Hepatocyte (in vitro differentiated cells): ENCODE data around the gene THRSP. TPM values are rescaled to one million over a fixed set of nuclear protein-coding genes. Genes with fewer than 3 reads are reported as not detected.

Experiments
- DNase-seq: peaks from one replicate; pipeline ENCODE4 v3.0.0-alpha.2; 2016; ENCODE audit warnings: low spot score
- H2AFZ ChIP-seq: fragments of 200-600 bp; sonication (generic); 2 replicates; pipeline ENCODE4 v1.6.0; 2016; ENCODE audit warnings: antibody characterized with exemption, mild to moderate bottlenecking
- H3K27ac ChIP-seq: fragments of 200-600 bp; sonication (generic); 2 replicates; pipeline ENCODE4 v1.5.1; 2016; ENCODE audit warnings: mild to moderate bottlenecking
- H3K27me3 ChIP-seq: fragments of 200-600 bp; sonication (generic); 2 replicates; pipeline ENCODE4 v1.6.1; 2016
- H3K36me3 ChIP-seq: fragments of 200-600 bp; sonication (generic); replicated peaks from 2 replicates; pipeline ENCODE4 v1.5.1; 2016; ENCODE audit warnings: low read depth; ENCODE audit not compliant: insufficient read depth
- H3K4me1 ChIP-seq: fragments of 200-600 bp; sonication (generic); 2 replicates; pipeline ENCODE4 v1.5.1; 2016; ENCODE audit warnings: mild to moderate bottlenecking, moderate library complexity; ENCODE audit not compliant: insufficient read depth
- H3K4me2 ChIP-seq: fragments of 200-600 bp; sonication (generic); 2 replicates; pipeline ENCODE4 v1.6.0; 2016
- H3K4me3 ChIP-seq: fragments of 200-600 bp; sonication (generic); 2 replicates; pipeline ENCODE4 v1.5.1; 2016; ENCODE audit warnings: mild to moderate bottlenecking
- H3K79me2 ChIP-seq: fragments of 200-600 bp; sonication (generic); 2 replicates; pipeline ENCODE4 v1.6.0; 2017; ENCODE audit warnings: mild to moderate bottlenecking
- H3K9me2 ChIP-seq: fragments of 200-600 bp; sonication (generic); replicated peaks from 2 replicates; pipeline ENCODE4 v1.6.0; 2017; ENCODE audit warnings: mild to moderate bottlenecking; ENCODE audit not compliant: insufficient read depth
- H3K9me3 ChIP-seq: fragments of 200-600 bp; sonication (generic); 2 replicates; pipeline ENCODE4 v1.5.1; 2016; ENCODE audit warnings: low read depth, mild to moderate bottlenecking
- H4K20me1 ChIP-seq: fragments of 200-600 bp; sonication (generic); 2 replicates; pipeline ENCODE4 v1.6.0; 2016; ENCODE audit warnings: mild to moderate bottlenecking; ENCODE audit not compliant: insufficient read depth, poor library complexity, severe bottlenecking
- CTCF ChIP-seq: fragments of 200-600 bp; sonication (generic); IDR thresholded peaks from 2 replicates; pipeline ENCODE4 v1.5.1; 2016; ENCODE audit warnings: antibody characterized with exemption, mild to moderate bottlenecking; ENCODE audit not compliant: poor library complexity
- EZH2 ChIP-seq: fragments of 200-600 bp; sonication (generic); IDR thresholded peaks from 2 replicates; pipeline ENCODE4 v1.6.1; 2016; ENCODE audit warnings: antibody characterized with exemption, mild to moderate bottlenecking, borderline replicate concordance
- EZH2phosphoT487 ChIP-seq: fragments of 200-600 bp; sonication (generic); IDR thresholded peaks from one replicate; pipeline ENCODE4 v1.6.1; 2018; ENCODE audit warnings: antibody characterized with exemption, mild to moderate bottlenecking, low read depth, moderate library complexity; ENCODE audit not compliant: unreplicated experiment, severe bottlenecking
- WGBS: methylation state at CpG from one replicate; pipeline ENCODE4 v1.1.6; 2016; ENCODE audit warnings: low lambda C conversion rate; ENCODE audit errors: missing lambda C conversion rate; 5-methylcytosine and 5-hydroxymethylcytosine counted together
- polyA plus RNA-seq: library from polyadenylated mRNA; unstranded; fragments of >200 nt; fragmentation: Nextera tagmentation; extraction: Ambion mirVana; gene quantifications from 2 replicates; pipeline ENCODE4 v1.2.1, GENCODE V29; 2016
- total RNA-seq: library from RNA; depleted of rRNA; stranded (reverse); fragments of >200 nt; gene quantifications from 2 replicates; pipeline ENCODE4 v1.2.3, GENCODE V29; 2014

THRSP gene
- total and polyA plus RNA-seq, 2 experiments from 2014 or later, result 0.17 TPM

GRCh38 chr11:78048561-78048960, 15.1 kb upstream of the THRSP start:
- Histone ChIP-seq H3K9me2 (no peaks in the 10 kb centered on the region), H4K20me1 (no peaks in the 10 kb centered on the region), H3K4me1 (peaks cover 20% of the 10 kb centered on the region), H3K36me3 (no peaks in the 10 kb centered on the region), H3K79me2 (no peaks in the 10 kb centered on the region), H3K4me2 (no peak overlapping the region), H3K27ac (no peak overlapping the region), H3K27me3 (no peaks in the 10 kb centered on the region), H2AFZ (no peak overlapping the region), H3K4me3 (no peak overlapping the region), H3K9me3 (no peaks in the 10 kb centered on the region)
- no peak for DNase-seq
- WGBS, result 78% methylated on average over 3 of the region's 3 CpGs
- TF ChIP-seq EZH2 (no peak), EZH2phosphoT487 (no peak), CTCF (no peak)

GRCh38 chr11:78049348-78049747, 14.3 kb upstream of the THRSP start:
- Histone ChIP-seq H2AFZ (no peak overlapping the region), H3K27me3 (no peaks in the 10 kb centered on the region)
- 80% methylated on average over 8 of the region's 8 CpGs for WGBS

GRCh38 chr11:78050964-78051831, 12.5 kb upstream of the THRSP start:
- peak overlapping the region; percentile 86 for H3K27ac ChIP-seq
- peak overlapping the region; percentile 1 for H3K4me2 ChIP-seq
- H3K9me3 ChIP-seq, result no peaks in the 10 kb centered on the region
- H3K27me3 ChIP-seq, result no peaks in the 10 kb centered on the region
- H3K4me1 ChIP-seq, result peaks cover 17% of the 10 kb centered on the region
- TF ChIP-seq EZH2phosphoT487 (no peak), CTCF (no peak), EZH2 (no peak)
- no peaks in the 10 kb centered on the region for H3K36me3 ChIP-seq
- H3K4me3 ChIP-seq, result no peak overlapping the region
- H3K79me2 ChIP-seq, result no peaks in the 10 kb centered on the region
- H2AFZ ChIP-seq, result peak overlapping the region; percentile 5
- 60% methylated on average over 6 of the region's 6 CpGs for WGBS
- peak; percentile 58 for DNase-seq
- H3K9me2 ChIP-seq, result no peaks in the 10 kb centered on the region
- H4K20me1 ChIP-seq, result no peaks in the 10 kb centered on the region

More at GRCh38 chr11:78049348-78049747, 14.3 kb upstream of the THRSP start:
- no peak for DNase-seq
- Histone ChIP-seq H3K4me2 (no peak overlapping the region), H4K20me1 (no peaks in the 10 kb centered on the region), H3K27ac (no peak overlapping the region), H3K79me2 (no peaks in the 10 kb centered on the region), H3K4me1 (peaks cover 20% of the 10 kb centered on the region), H3K9me3 (no peaks in the 10 kb centered on the region), H3K36me3 (no peaks in the 10 kb centered on the region), H3K4me3 (no peak overlapping the region), H3K9me2 (no peaks in the 10 kb centered on the region)
- no peak for TF ChIP-seq EZH2phosphoT487
- no peak for TF ChIP-seq EZH2
- no peak for TF ChIP-seq CTCF
